CD4-positive, CD25-positive, alpha-beta regulatory T cell (primary cell): ENCODE measurements around the gene DNAH17. TPM values are rescaled to one million over a fixed set of nuclear protein-coding genes. Genes with fewer than 3 reads are reported as not detected.
A peak's percentile ranks its signal among the peaks of the same experiment; 100 is the strongest.

Experiments
- ATAC-seq, 2 donors: fragments of 150-1000 bp; cut with Tn5 transposase; one replicate each; pipeline ENCODE4 v1.10.0; 2021; ENCODE audit warnings: low read depth in 2 of 2, moderate number of reproducible peaks in 2 of 2, moderate library complexity in 1 of 2
- DNase-seq, 3 donors: peaks; one replicate each; pipeline versions ENCODE4 v3.0.0 to v3.0.0-alpha.2; 2012 to 2022; ENCODE audit warnings: mixed read lengths in 1 of 3
- H3K27ac ChIP-seq: one replicate; pipeline ENCODE4 v1.7.0; 2013; ENCODE audit warnings: mild to moderate bottlenecking, low read length; ENCODE audit not compliant: insufficient read depth, poor library complexity, severe bottlenecking
- H3K27me3 ChIP-seq: one replicate; pipeline ENCODE4 v1.7.0; 2013; ENCODE audit warnings: low read length; ENCODE audit not compliant: control insufficient read depth, insufficient read depth
- H3K36me3 ChIP-seq: one replicate; pipeline ENCODE4 v1.7.0; 2013; ENCODE audit warnings: mild to moderate bottlenecking, low read length, moderate library complexity; ENCODE audit not compliant: control insufficient read depth, insufficient read depth
- H3K4me1 ChIP-seq: 2 replicates; pipeline ENCODE4 v1.7.0; 2013; ENCODE audit warnings: mild to moderate bottlenecking, low read length; ENCODE audit not compliant: insufficient read depth, control insufficient read depth, poor library complexity, severe bottlenecking
- H3K4me3 ChIP-seq: one replicate; pipeline ENCODE4 v1.7.0; 2013; ENCODE audit warnings: low read depth, mild to moderate bottlenecking, low read length, moderate library complexity
- H3K9me3 ChIP-seq, 2 experiments: 1 replicate in 1 of 2; 2 replicates in 1 of 2; pipeline ENCODE4 v1.7.0; 2013; ENCODE audit warnings: low read length in 2 of 2, mild to moderate bottlenecking in 1 of 2, moderate library complexity in 1 of 2; ENCODE audit not compliant: control insufficient read depth in 2 of 2
- H3K27ac Mint-ChIP-seq, 3 donors: one replicate each; pipeline ENCODE4 v1.8.0; 2020 to 2022; ENCODE audit warnings: mild to moderate bottlenecking in 3 of 3, mixed read lengths in 3 of 3, moderate library complexity in 2 of 3
- H3K27me3 Mint-ChIP-seq: one replicate; pipeline ENCODE4 v1.8.0; 2022; ENCODE audit warnings: mild to moderate bottlenecking, mixed read lengths
- H3K36me3 Mint-ChIP-seq: one replicate; pipeline ENCODE4 v1.8.0; 2020; ENCODE audit warnings: mixed read lengths
- H3K4me1 Mint-ChIP-seq, 4 donors: one replicate each; pipeline ENCODE4 v1.8.0; 2020 to 2022; ENCODE audit warnings: mixed read lengths in 4 of 4, mild to moderate bottlenecking in 1 of 4
- H3K4me3 Mint-ChIP-seq, 4 donors: one replicate each; pipeline ENCODE4 v1.8.0; 2020 to 2022; ENCODE audit warnings: mild to moderate bottlenecking in 4 of 4, mixed read lengths in 4 of 4, moderate library complexity in 3 of 4
- H3K9me3 Mint-ChIP-seq, 7 donors: one replicate each; pipeline ENCODE4 v1.8.0; 2020 to 2022; ENCODE audit warnings: mixed read lengths in 7 of 7, mild to moderate bottlenecking in 3 of 7, moderate library complexity in 2 of 7
- polyA plus RNA-seq, 4 donors: library from polyadenylated mRNA; unstranded; fragments of 300-500 nt; fragmentation: Illumina TruSeq; gene quantifications; one replicate each; pipeline ENCODE4 v1.2.3, GENCODE V29; 2021
- total RNA-seq: library from RNA; stranded (reverse); gene quantifications from one replicate; pipeline ENCODE4 v1.2.3, GENCODE V29; 2022

DNAH17 gene
- total and polyA plus RNA-seq, 5 donors from 2014 or later, result 0.24 to 3.4 (median 0.83) TPM; not detected in 1

DNA sequence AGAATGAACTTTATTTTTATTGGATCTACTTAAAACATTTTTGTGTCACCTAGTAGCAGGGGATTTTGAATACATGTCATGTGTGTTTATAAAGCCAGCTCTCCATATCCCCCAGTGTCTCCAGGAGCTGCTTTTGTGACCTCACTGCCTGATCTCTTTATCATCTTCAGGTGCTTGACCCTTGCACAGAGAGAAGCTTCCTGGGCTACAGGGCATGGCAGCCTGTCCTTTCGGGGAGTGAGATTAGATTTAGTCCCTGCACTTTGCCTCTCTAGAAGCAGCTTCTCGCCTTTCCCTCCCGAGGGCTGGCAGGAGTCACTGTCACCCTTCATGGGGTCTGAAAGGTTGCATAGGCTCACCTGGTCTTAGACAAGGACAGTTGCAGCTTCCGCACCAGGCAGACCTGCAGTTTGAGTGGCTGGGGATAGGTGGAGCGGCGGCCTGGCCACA lies 156.1 kb downstream of the DNAH17 start:
- ATAC-seq (no peak), DNase-seq (no peak)
- Mint-ChIP-seq H3K4me3 (no peak overlapping the region), H3K27me3 (no peaks in the 10 kb centered on the region), H3K4me1 (peaks cover 4 to 28% (median 11%) of the 10 kb centered on the region in 4 donors), H3K9me3 (no peaks in the 10 kb centered on the region), H3K27ac (peak overlapping the region in 1 of 3 donors; percentile 61), H3K36me3 (peaks cover 31% of the 10 kb centered on the region)
- Histone ChIP-seq H3K4me3 (no peak overlapping the region), H3K27ac (no peak overlapping the region), H3K9me3 (no peaks in the 10 kb centered on the region), H3K27me3 (no peaks in the 10 kb centered on the region), H3K36me3 (peaks cover 65% of the 10 kb centered on the region), H3K4me1 (no peaks in the 10 kb centered on the region)

DNA sequence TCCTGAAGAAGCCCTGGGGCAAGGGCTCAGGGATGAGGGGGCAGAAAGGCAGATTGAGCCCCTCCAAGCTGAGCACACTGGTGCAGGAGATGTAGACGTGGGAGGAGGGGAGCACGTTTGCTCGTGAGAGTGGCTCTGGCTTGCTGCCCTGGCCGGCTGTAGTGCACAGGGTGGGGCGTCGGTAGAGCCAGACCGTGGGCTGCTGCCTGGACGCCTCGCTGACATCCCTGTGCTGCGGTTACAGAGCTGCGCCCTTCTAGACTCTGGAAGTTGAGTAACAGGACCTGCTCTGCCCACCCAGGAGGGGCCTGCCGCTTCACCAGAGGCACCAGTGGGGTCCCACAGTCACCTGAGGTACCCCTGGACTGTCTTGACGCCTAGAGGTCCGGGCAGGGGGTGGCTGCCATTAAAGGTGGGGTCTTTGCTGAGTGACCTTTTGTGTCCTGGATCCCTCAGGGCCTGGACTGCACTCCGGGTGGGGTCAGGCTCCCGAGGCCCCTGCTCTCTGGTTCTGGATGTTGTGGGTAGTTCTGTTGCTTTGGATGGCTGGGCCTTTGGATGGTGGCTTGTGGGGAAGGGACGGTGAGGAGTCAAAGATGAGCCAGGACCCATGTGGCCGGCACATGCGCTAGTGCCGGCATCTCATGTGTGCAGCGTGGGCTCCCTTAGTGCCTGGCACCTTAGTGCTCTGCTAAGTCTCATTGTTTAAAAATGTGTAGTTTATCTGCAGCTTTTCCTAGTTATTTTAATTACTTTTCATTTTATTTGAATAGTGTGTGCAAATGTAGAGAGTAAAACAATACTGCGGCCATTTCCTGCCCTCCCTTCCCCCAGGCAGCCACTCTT lies 157.0 kb downstream of the DNAH17 start:
- Mint-ChIP-seq H3K4me1 (peaks cover 4 to 37% (median 13%) of the 10 kb centered on the region in 4 donors), H3K36me3 (peaks cover 31% of the 10 kb centered on the region)
- H3K36me3 ChIP-seq, result peaks cover 64% of the 10 kb centered on the region

DNA sequence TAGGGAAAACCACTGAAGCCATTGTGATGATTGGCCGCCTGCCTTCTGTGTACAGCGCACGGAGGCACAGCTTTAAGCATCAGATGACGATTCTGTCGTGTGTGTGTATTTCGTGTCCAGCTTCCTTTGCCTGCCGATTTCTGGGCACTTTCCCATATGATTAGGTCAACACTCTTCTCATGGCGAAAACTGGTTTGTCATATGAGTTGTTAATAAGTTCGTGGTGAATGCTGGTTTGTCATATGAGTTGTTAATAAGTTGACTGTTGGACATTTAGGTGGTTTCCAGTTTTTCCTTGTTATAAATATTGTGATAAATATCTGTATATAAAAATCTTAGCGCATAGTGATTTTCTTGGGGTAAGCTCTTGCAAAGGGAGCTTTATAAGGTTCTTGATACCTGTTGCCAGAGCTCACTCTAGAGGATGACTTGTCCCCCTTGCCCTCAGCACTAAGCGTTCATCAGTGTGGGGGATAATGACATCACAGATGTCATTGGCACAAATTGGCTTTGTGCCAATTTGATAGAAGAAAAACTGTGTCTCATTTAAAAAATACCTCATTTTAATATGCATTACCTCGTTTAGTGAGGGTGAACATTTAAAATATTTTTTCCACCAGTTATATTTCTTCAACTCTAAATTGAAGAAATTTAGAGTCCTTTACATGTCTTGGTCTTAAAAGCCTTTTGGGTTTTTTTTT lies 158.7 kb downstream of the DNAH17 start:
- Histone ChIP-seq H3K27me3 (no peaks in the 10 kb centered on the region), H3K27ac (no peak overlapping the region), H3K36me3 (peaks cover 47% of the 10 kb centered on the region), H3K4me3 (no peak overlapping the region), H3K9me3 (no peaks in the 10 kb centered on the region), H3K4me1 (peaks cover 20% of the 10 kb centered on the region)
- Mint-ChIP-seq H3K9me3 (no peaks in the 10 kb centered on the region), H3K27ac (no peak overlapping the region), H3K36me3 (peaks cover 27% of the 10 kb centered on the region), H3K27me3 (no peaks in the 10 kb centered on the region), H3K4me3 (peak overlapping the region in 1 of 4 donors; percentile 21), H3K4me1 (peaks cover 4 to 54% (median 24%) of the 10 kb centered on the region in 4 donors)
- no peak for ATAC-seq
- no peak for DNase-seq

More for the DNA sequence above, 157.0 kb downstream of the DNAH17 start:
- ATAC-seq (no peak), DNase-seq (no peak)
- Histone ChIP-seq H3K27me3 (no peaks in the 10 kb centered on the region), H3K4me3 (no peak overlapping the region), H3K4me1 (peaks cover 3% of the 10 kb centered on the region), H3K9me3 (no peaks in the 10 kb centered on the region), H3K27ac (no peak overlapping the region)
- Mint-ChIP-seq H3K4me3 (no peak overlapping the region), H3K9me3 (no peaks in the 10 kb centered on the region), H3K27me3 (no peaks in the 10 kb centered on the region), H3K27ac (peak overlapping the region in 2 of 3 donors; percentile 12 to 72)

DNA sequence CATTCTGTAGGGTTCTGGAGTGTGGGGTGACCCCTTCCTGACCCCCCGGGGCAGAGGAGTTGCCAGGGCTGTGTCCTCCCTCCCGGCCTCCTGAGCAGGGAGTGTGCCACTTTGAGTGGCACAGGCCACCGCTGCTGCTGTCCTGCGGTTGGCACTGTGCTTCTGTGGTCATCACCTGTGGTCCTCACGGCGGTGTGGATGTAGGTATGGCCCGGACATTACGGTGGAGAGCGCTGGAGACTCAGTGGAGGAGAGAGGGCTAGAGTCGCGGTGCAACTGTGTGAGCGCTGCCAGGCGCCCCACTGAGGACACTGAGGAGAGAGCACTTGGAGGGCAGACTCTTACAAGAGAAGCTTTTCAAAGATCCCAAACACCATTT lies 159.7 kb downstream of the DNAH17 start:
- ATAC-seq (no peak), DNase-seq (no peak)
- no peaks in the 10 kb centered on the region for H3K9me3 Mint-ChIP-seq
- Histone ChIP-seq H3K9me3 (no peaks in the 10 kb centered on the region), H3K4me3 (no peak overlapping the region), H3K27ac (no peak overlapping the region), H3K36me3 (peaks cover 43% of the 10 kb centered on the region), H3K4me1 (peaks cover 30% of the 10 kb centered on the region), H3K27me3 (no peaks in the 10 kb centered on the region)
- peaks cover 4 to 63% (median 33%) of the 10 kb centered on the region in 4 donors for H3K4me1 Mint-ChIP-seq
- peaks cover 27% of the 10 kb centered on the region for H3K36me3 Mint-ChIP-seq
- H3K27me3 Mint-ChIP-seq, result no peaks in the 10 kb centered on the region
- no peak overlapping the region for H3K4me3 Mint-ChIP-seq
- H3K27ac Mint-ChIP-seq, result peak overlapping the region in 2 of 3 donors; percentile 74 to 76

DNA sequence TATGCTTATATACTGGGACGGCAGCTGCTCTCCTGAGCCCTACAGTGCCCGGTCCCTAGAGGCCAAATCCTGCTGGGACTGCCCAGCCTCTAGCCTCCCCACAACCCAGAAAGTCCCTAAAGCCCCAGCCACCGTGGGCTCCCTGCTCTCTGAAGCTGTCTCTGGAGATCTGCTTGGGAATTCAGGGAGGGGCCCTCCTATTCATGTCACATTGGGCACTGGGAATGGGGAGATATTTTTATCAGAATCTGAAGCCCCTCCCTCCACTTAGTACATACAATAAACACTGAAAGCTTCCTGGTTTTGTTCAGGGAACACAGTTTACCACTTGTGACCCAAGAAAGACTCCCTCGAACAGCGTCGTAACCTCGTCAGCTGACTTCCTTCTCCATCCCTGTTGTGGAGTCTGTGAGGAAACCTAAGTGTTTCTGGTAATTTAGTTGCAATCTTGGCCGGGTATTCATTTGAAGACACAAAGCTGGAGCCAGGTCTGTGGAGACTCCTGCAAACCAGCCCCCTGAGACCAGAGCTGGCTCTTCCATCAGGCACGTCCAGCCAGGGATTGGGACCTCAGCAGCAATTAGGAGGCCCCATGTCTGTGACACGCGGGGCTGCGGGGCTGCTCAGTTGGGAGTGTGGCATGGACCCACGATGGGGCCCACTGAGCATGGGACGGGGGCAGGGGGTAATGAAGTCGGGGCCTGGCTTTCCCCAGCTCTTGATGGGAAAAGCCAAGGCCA lies 160.2 kb downstream of the DNAH17 start:
- Mint-ChIP-seq H3K36me3 (peaks cover 22% of the 10 kb centered on the region), H3K4me3 (peak overlapping the region in 2 of 4 donors; percentile 35 to 70), H3K9me3 (no peaks in the 10 kb centered on the region), H3K4me1 (peaks cover 1 to 66% (median 36%) of the 10 kb centered on the region in 4 donors), H3K27ac (peak overlapping the region; percentile 43 to 90 (median 74)), H3K27me3 (no peaks in the 10 kb centered on the region)
- peaks cover 42% of the 10 kb centered on the region for H3K36me3 ChIP-seq
- no peaks in the 10 kb centered on the region for H3K27me3 ChIP-seq
- DNase-seq (no peak), ATAC-seq (no peak)
- H3K27ac ChIP-seq, result no peak overlapping the region
- no peaks in the 10 kb centered on the region for H3K9me3 ChIP-seq
- peaks cover 34% of the 10 kb centered on the region for H3K4me1 ChIP-seq
- H3K4me3 ChIP-seq, result no peak overlapping the region

DNA sequence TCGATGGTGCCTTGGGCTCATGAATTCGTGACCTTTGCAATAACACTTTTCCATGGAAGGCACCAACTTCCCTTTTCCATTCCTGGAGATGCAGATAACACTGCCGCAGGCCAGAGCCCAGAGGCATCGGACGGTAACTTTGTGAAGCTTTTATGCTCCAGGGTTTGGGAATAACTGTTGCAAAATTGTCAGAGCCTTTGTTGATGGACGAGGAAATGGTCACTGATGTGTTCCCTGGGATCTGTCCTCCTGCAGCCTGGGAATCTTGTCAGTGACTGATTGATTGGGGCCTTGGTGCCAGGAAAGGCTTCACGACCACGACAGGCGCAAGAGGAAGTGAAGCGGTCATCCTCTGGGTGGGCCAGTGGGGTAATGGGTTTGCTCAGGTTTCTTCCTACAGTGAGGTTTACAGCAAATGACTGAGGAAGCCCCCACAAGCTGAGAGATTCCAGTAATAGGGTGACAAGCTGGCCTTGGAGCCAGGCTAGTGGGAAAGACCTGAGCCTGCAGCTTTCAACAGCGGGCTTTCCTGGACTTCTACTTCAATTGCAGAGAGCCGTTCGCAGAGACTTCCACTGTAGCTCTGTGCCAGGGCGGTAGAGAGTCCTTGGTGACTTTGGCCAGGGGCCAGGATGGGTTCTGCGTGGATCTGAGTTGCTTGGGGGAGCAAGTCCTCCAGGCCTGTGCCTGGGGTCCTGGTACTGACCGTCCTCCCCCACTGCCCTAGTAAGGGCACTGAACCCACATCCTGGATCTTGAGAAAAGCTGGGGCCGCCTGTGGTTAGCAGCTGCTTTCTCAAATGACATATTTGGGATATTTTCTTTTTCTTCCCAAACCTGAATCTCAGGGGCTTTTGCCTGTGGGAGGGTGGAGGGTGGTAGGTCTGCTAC lies 161.1 kb downstream of the DNAH17 start:
- peaks cover 19% of the 10 kb centered on the region for H3K36me3 Mint-ChIP-seq
- peak overlapping the region in 2 of 4 donors; percentile 7 to 70 for H3K4me3 Mint-ChIP-seq

More for the DNA sequence above, 161.1 kb downstream of the DNAH17 start:
- no peaks in the 10 kb centered on the region for H3K9me3 Mint-ChIP-seq
- DNase-seq (no peak), ATAC-seq (no peak)
- Histone ChIP-seq H3K9me3 (no peaks in the 10 kb centered on the region), H3K4me1 (peaks cover 34% of the 10 kb centered on the region), H3K27ac (peak overlapping the region; percentile 77), H3K4me3 (no peak overlapping the region), H3K36me3 (peaks cover 33% of the 10 kb centered on the region), H3K27me3 (no peaks in the 10 kb centered on the region)
- no peaks in the 10 kb centered on the region for H3K27me3 Mint-ChIP-seq
- H3K4me1 Mint-ChIP-seq, result peaks cover 0 to 61% (median 37%) of the 10 kb centered on the region in 4 donors
- H3K27ac Mint-ChIP-seq, result peak overlapping the region in 2 of 3 donors; percentile 7 to 97
